Testis (tissue), 2 donors: Measurements from ENCODE around the gene PCNX3.

ENCODE experiments used
- CTCF ChIP-seq, 3 experiments: fragments of 450-650 bp in 2 of 3; fragments of 200-600 bp in 1 of 3; sonication (generic) in 1 of 3; IDR thresholded peaks; one replicate each; pipeline ENCODE4 v1.5.1; 2016 to 2019; ENCODE audit warnings: antibody characterized with exemption in 3 of 3, mild to moderate bottlenecking in 2 of 3, moderate library complexity in 1 of 3
- POLR2A ChIP-seq: fragments of 450-650 bp; IDR thresholded peaks from one replicate; pipeline ENCODE4 v1.6.1; 2017; ENCODE audit warnings: antibody characterized with exemption, mild to moderate bottlenecking, moderate library complexity

GRCh38 chr11:65576867-65577755 is 38.5 kb upstream of the PCNX3 start:
- TF ChIP-seq CTCF (IDR thresholded peaks at IDR 0.05) (no peak), POLR2A (no peak)
